NCI-H2081 (cell line): ENCODE measurements around the gene FGR.

Experiments
- DNase-seq, 2 experiments: peaks; one replicate each; lab custom pipeline; 2025; lab: John Stamatoyannopoulos, UW

The FGR gene

DNA sequence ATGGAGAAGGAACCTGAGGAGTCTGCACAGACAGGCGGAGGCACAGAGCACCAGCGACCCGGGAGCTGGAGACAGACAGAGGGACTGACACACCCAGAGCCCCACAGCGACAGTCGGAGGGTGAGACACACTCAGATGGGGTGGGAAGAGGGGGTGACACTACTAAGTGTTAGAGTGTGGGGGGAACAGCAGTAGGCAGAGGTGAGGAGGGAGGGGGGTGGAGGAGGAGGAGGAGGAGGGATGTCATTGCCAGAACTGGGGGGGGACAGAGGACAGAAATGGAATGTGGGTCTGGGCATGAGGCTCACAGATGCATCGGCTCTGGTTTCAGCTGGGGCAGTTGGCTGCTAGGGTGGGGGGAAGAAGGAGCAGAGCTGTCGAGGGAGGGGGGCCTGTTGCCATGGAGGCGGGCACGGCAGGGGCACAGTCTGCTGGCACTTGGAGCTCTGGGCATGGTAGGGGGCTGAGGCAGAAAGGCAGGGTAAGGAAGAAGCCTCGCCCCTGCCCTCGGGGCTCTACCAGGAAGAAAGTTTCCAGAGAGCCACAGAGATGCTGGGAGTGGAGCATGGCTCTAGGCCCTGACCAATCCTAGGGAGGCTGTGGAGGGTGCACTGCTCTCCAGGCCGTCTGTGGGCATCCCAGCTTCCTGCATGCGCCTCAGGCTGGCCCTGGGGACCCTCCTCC, 68.4 kb downstream of the FGR start:
- DNase-seq: no peak

DNA sequence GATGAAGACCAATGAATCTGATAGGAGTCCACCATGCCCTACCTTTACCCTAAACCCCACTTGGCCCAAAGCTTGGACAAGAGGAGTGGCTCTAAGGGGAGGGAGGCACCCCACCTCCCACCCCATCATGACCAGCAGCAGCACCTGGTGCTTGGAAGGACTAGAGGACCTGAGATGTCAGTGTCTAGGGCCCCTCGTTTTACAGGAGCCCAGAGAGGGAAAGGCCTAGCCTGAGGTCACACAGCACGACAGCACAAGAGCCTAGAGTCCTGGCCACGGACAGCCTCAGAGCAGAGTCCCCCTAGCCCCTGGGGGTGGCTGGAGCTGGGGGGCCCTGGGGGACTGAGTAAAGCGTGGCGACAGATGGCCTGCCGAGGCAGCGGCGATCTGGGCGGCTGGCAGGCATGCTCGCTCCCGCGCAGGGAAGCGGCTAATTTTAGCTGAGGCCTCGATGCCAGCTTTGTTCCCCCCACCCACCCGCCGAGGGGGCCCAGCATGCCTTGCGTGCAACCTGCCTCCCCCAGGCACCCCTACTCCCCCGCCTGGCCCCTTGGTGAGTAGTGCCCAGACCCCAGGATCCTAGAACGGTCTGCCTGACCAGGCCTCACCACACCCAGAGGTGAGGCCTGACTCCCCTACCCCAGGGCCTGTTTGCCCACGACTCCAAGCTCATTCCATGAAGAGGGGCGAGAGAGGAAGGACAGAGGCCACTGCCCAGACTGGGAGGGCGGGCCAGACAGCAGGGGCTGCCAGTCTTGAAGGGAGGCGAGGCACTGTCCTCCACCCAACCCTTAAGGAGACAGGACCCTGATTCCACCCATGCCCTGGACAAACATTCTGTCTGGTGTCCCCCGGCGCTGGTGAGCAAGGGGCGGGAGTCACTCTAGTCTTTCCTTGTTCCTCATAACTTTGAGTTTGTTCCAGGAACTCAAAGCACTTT, 70.0 kb downstream of the FGR start:
- no peak for DNase-seq

DNA sequence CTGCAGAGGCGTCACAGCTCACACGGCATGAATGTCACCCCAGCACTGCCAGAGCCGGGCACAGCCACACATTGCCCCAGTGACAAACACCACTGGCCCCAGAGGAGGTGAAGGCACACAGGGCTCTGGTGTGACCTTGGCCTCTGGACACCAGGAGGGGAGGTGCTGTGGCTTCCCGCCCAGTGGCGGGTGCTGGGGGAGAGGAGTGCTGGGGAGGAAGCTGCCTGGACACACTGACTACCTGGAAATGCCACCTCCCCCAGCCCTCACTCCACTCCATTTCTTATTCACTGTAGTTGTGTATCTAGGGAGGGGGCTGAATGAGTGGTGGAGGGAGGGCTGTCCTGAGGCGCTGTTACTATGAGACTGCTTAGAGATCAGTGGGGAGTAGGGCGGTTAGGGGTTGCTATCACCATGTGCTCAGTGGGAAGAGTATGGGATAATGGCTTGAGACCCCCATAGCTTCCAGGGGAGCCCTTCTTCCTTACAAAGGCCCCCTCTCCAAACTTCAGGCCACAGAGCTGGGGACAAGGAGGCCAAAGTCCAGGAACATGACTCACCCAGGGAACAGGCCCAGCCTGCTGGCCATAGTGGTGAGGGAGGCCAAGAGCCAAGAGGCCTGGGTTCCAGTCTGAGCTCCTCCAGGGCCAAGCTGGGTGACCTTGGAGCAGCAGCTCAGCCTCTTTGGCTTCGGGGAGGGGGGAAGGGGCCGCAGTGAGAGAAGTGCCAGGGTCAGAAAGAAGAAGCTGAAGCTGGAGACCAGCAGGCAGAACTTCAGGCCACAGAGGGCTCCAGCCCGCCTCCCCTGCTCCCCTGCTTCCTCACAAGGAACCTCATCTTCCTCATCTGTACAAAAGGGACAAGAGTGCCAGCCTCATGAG, 71.2 kb downstream of the FGR start:
- DNase-seq: no peak

DNA sequence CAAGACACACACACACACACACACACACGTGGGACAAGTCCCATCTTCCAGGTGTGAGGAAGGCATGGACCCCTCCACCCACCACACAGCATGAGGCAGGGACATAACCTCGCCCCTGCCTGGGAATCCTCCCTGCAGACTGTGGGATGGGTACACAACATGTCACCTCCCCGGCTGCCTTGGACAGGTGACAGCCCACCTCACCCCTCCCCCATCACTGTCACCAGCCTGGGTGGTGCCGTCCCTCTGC, 71.7 kb downstream of the FGR start:
- no peak for DNase-seq

DNA sequence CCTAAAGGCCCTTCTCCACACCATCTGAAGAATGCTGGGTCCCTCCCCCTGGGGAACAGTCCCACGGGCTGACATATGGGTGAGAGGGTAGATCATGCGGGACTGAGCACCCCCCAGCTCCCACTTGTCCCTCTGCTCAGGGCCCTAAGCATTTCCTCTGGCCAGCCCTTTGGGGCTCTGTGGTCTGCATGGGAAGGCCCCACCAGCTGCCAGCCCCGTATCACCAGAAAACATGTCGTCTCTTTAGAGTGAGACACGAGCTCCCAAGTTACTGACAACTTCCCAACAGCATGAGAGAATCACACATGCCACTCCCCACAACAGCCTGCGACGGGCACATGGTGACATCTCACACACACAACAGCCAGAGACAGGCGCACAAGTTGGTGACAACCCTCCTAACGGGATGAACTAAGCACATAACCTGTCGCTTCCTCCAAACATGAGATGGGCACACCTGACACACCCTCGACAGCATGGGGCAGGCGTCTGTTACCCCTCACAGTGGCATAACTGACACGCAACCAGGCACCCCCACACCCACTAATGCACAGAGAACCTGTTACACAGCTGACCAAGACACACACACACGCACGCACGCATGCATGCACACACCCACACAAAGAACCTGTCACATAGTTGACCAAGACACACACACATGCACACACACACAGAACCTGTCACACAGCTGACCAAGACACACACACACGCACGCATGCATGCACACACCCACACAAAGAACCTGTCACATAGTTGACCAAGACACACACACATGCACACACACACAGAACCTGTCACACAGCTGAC, 72.2 kb downstream of the FGR start:
- DNase-seq: no peak
